Measurements from ENCODE around the gene RHBDL1. TPM values are rescaled to one million over a fixed set of nuclear protein-coding genes. Genes with fewer than 3 reads are reported as not detected.

Gene RHBDL1
- polyA plus RNA-seq, 2 donors, result 0.49 to 1.7 TPM

- H3K4me1 ChIP-seq (ENCODE audit: control insufficient read depth in 2 of 2, insufficient read depth in 2 of 2, low read length in 1 of 2), result peaks cover 0 to 15% of the 10 kb centered on the region in 2 donors
- no peaks in the 10 kb centered on the region for H3K9me3 ChIP-seq (ENCODE audit: control insufficient read depth in 2 of 2, insufficient read depth in 1 of 2, low read depth in 1 of 2, low read length in 1 of 2)
- H3K27me3 ChIP-seq (ENCODE audit: control insufficient read depth in 1 of 2, insufficient read depth in 2 of 2, low read length in 2 of 2), result no peaks in the 10 kb centered on the region
- peak overlapping the region; percentile 95 to 99 for H3K27ac ChIP-seq (ENCODE audit: low read depth in 2 of 2, low read length in 1 of 2)
- H3K4me3 ChIP-seq (ENCODE audit: low read depth in 1 of 2, low read length in 2 of 2), result peak overlapping the region; percentile 68 to 90
- WGBS, 2 donors, result 16 to 21% methylated on average over 38 to 53 of the region's 53 CpGs
- H3K36me3 ChIP-seq (ENCODE audit: control insufficient read depth in 2 of 2, insufficient read depth in 2 of 2, low read length in 1 of 2), result peaks cover 0 to 15% of the 10 kb centered on the region in 2 donors
These were observed 38.1 kb upstream of the RHBDL1 start for GRCh38 chr16:637081-638018.

GRCh38 chr16:638034-638543, 37.4 kb upstream of the RHBDL1 start:
- H3K9me3 ChIP-seq (ENCODE audit: control insufficient read depth in 2 of 2, insufficient read depth in 1 of 2, low read depth in 1 of 2, low read length in 1 of 2), result no peaks in the 10 kb centered on the region
- peaks cover 0 to 22% of the 10 kb centered on the region in 2 donors for H3K4me1 ChIP-seq (ENCODE audit: control insufficient read depth in 2 of 2, insufficient read depth in 2 of 2, low read length in 1 of 2)
- H3K36me3 ChIP-seq (ENCODE audit: control insufficient read depth in 2 of 2, insufficient read depth in 2 of 2, low read length in 1 of 2), result peaks cover 0 to 12% of the 10 kb centered on the region in 2 donors
- 82 to 87% methylated on average over 15 of the region's 15 CpGs for WGBS, 2 donors
- no peak overlapping the region for H3K4me3 ChIP-seq (ENCODE audit: low read depth in 1 of 2, low read length in 2 of 2)
- no peaks in the 10 kb centered on the region for H3K27me3 ChIP-seq (ENCODE audit: control insufficient read depth in 1 of 2, insufficient read depth in 2 of 2, low read length in 2 of 2)
- H3K27ac ChIP-seq (ENCODE audit: low read depth in 2 of 2, low read length in 1 of 2), result no peak overlapping the region

GRCh38 chr16:638836-639235, 36.6 kb upstream of the RHBDL1 start:
- Histone ChIP-seq H3K36me3 (ENCODE audit: control insufficient read depth in 2 of 2, insufficient read depth in 2 of 2, low read length in 1 of 2) (peaks cover 0 to 5% of the 10 kb centered on the region in 2 donors), H3K9me3 (ENCODE audit: control insufficient read depth in 2 of 2, insufficient read depth in 1 of 2, low read depth in 1 of 2, low read length in 1 of 2) (no peaks in the 10 kb centered on the region), H3K27me3 (ENCODE audit: control insufficient read depth in 1 of 2, insufficient read depth in 2 of 2, low read length in 2 of 2) (no peaks in the 10 kb centered on the region), H3K4me1 (ENCODE audit: control insufficient read depth in 2 of 2, insufficient read depth in 2 of 2, low read length in 1 of 2) (peaks cover 0 to 23% of the 10 kb centered on the region in 2 donors), H3K27ac (ENCODE audit: low read depth in 2 of 2, low read length in 1 of 2) (no peak overlapping the region), H3K4me3 (ENCODE audit: low read depth in 1 of 2, low read length in 2 of 2) (no peak overlapping the region)
- WGBS, 2 donors, result 74 to 85% methylated on average over 9 of the region's 9 CpGs

GRCh38 chr16:640614-641013, 34.9 kb upstream of the RHBDL1 start:
- H3K4me1 ChIP-seq (ENCODE audit: control insufficient read depth in 2 of 2, insufficient read depth in 2 of 2, low read length in 1 of 2), result peaks cover 0 to 13% of the 10 kb centered on the region in 2 donors
- no peaks in the 10 kb centered on the region for H3K9me3 ChIP-seq (ENCODE audit: control insufficient read depth in 2 of 2, insufficient read depth in 1 of 2, low read depth in 1 of 2, low read length in 1 of 2)
- no peaks in the 10 kb centered on the region for H3K36me3 ChIP-seq (ENCODE audit: control insufficient read depth in 2 of 2, insufficient read depth in 2 of 2, low read length in 1 of 2)
- no peaks in the 10 kb centered on the region for H3K27me3 ChIP-seq (ENCODE audit: control insufficient read depth in 1 of 2, insufficient read depth in 2 of 2, low read length in 2 of 2)
- no peak overlapping the region for H3K27ac ChIP-seq (ENCODE audit: low read depth in 2 of 2, low read length in 1 of 2)
- 87 to 92% methylated on average over 5 of the region's 5 CpGs for WGBS, 2 donors
- no peak overlapping the region for H3K4me3 ChIP-seq (ENCODE audit: low read depth in 1 of 2, low read length in 2 of 2)

GRCh38 chr16:641326-642188, 33.9 kb upstream of the RHBDL1 start, which contains the start of gene MCRIP2:
MCRIP2 (plus strand) TSS chr16:641828; CDS start chr16:641992, 164 bp downstream.
- H3K27me3 ChIP-seq (ENCODE audit: control insufficient read depth in 1 of 2, insufficient read depth in 2 of 2, low read length in 2 of 2), result no peaks in the 10 kb centered on the region
- H3K9me3 ChIP-seq (ENCODE audit: control insufficient read depth in 2 of 2, insufficient read depth in 1 of 2, low read depth in 1 of 2, low read length in 1 of 2), result no peaks in the 10 kb centered on the region
- WGBS, 2 donors, result 1 to 2% methylated on average over 62 to 81 of the region's 81 CpGs
- H3K36me3 ChIP-seq (ENCODE audit: control insufficient read depth in 2 of 2, insufficient read depth in 2 of 2, low read length in 1 of 2), result no peaks in the 10 kb centered on the region
- H3K4me1 ChIP-seq (ENCODE audit: control insufficient read depth in 2 of 2, insufficient read depth in 2 of 2, low read length in 1 of 2), result peaks cover 0 to 12% of the 10 kb centered on the region in 2 donors
- peak within 1 kb of the TSS; percentile 62 to 68 for H3K27ac ChIP-seq (ENCODE audit: low read depth in 2 of 2, low read length in 1 of 2)
- H3K4me3 ChIP-seq (ENCODE audit: low read depth in 1 of 2, low read length in 2 of 2), result peak within 1 kb of the TSS; percentile 62 to 63

GRCh38 chr16:642189-643049, 33.1 kb upstream of the RHBDL1 start:
- H3K4me3 ChIP-seq (ENCODE audit: low read depth in 1 of 2, low read length in 2 of 2), result peak overlapping the region; percentile 62 to 63
- no peaks in the 10 kb centered on the region for H3K9me3 ChIP-seq (ENCODE audit: control insufficient read depth in 2 of 2, insufficient read depth in 1 of 2, low read depth in 1 of 2, low read length in 1 of 2)
- peak overlapping the region; percentile 62 to 68 for H3K27ac ChIP-seq (ENCODE audit: low read depth in 2 of 2, low read length in 1 of 2)
- no peaks in the 10 kb centered on the region for H3K27me3 ChIP-seq (ENCODE audit: control insufficient read depth in 1 of 2, insufficient read depth in 2 of 2, low read length in 2 of 2)
- peaks cover 4 to 14% of the 10 kb centered on the region in 2 donors for H3K4me1 ChIP-seq (ENCODE audit: control insufficient read depth in 2 of 2, insufficient read depth in 2 of 2, low read length in 1 of 2)
- WGBS, 2 donors, result 4 to 5% methylated on average over 67 to 72 of the region's 72 CpGs
- no peaks in the 10 kb centered on the region for H3K36me3 ChIP-seq (ENCODE audit: control insufficient read depth in 2 of 2, insufficient read depth in 2 of 2, low read length in 1 of 2)

- 79 to 83% methylated on average over 13 of the region's 13 CpGs for WGBS, 2 donors
- Histone ChIP-seq H3K36me3 (ENCODE audit: control insufficient read depth in 2 of 2, insufficient read depth in 2 of 2, low read length in 1 of 2) (no peaks in the 10 kb centered on the region), H3K4me1 (ENCODE audit: control insufficient read depth in 2 of 2, insufficient read depth in 2 of 2, low read length in 1 of 2) (peaks cover 9 to 17% of the 10 kb centered on the region in 2 donors), H3K27me3 (ENCODE audit: control insufficient read depth in 1 of 2, insufficient read depth in 2 of 2, low read length in 2 of 2) (no peaks in the 10 kb centered on the region), H3K27ac (ENCODE audit: low read depth in 2 of 2, low read length in 1 of 2) (peak overlapping the region; percentile 61 to 63), H3K9me3 (ENCODE audit: control insufficient read depth in 2 of 2, insufficient read depth in 1 of 2, low read depth in 1 of 2, low read length in 1 of 2) (no peaks in the 10 kb centered on the region), H3K4me3 (ENCODE audit: low read depth in 1 of 2, low read length in 2 of 2) (peak overlapping the region in 1 of 2 donors; percentile 63)
These were observed 32.5 kb upstream of the RHBDL1 start for GRCh38 chr16:643050-643368.

GRCh38 chr16:644556-644955, 30.9 kb upstream of the RHBDL1 start:
- Histone ChIP-seq H3K27ac (ENCODE audit: low read depth in 2 of 2, low read length in 1 of 2) (no peak overlapping the region), H3K36me3 (ENCODE audit: control insufficient read depth in 2 of 2, insufficient read depth in 2 of 2, low read length in 1 of 2) (no peaks in the 10 kb centered on the region), H3K27me3 (ENCODE audit: control insufficient read depth in 1 of 2, insufficient read depth in 2 of 2, low read length in 2 of 2) (no peaks in the 10 kb centered on the region), H3K4me1 (ENCODE audit: control insufficient read depth in 2 of 2, insufficient read depth in 2 of 2, low read length in 1 of 2) (peaks cover 11 to 20% of the 10 kb centered on the region in 2 donors), H3K4me3 (ENCODE audit: low read depth in 1 of 2, low read length in 2 of 2) (no peak overlapping the region), H3K9me3 (ENCODE audit: control insufficient read depth in 2 of 2, insufficient read depth in 1 of 2, low read depth in 1 of 2, low read length in 1 of 2) (no peaks in the 10 kb centered on the region)
- 88 to 90% methylated on average over 12 of the region's 12 CpGs for WGBS, 2 donors

Measured in esophagus (tissue), 2 donors.